NCI-H1436 (cell line): ENCODE data around the gene MEGF8.
"Not testable (repeated sequence)": the region's sequence is repeated elsewhere in the genome, so short reads cannot be mapped to it uniquely, and the experiment has no call there.

Source experiments
- DNase-seq: peaks from one replicate; lab custom pipeline; 2025; lab: John Stamatoyannopoulos, UW

MEGF8 gene

GRCh38 chr19:42309686-42310085, 15.7 kb upstream of the MEGF8 start:
- DNase-seq: no peak

- DNase-seq: no peak
Measured at GRCh38 chr19:42311657-42312056, 13.8 kb upstream of the MEGF8 start.

- DNase-seq: no peak
Measured at GRCh38 chr19:42312370-42312769, 13.1 kb upstream of the MEGF8 start.

GRCh38 chr19:42313096-42313839, 12.2 kb upstream of the MEGF8 start, which contains the start of gene TMEM145:
Gene TMEM145 (plus strand): TSS chr19:42313309. CDS start chr19:42313377, 68 bp downstream.
- DNase-seq: peak; percentile 46

- no peak for DNase-seq
Measured at GRCh38 chr19:42313840-42314755, 11.3 kb upstream of the MEGF8 start.

- no peak for DNase-seq
Measured at GRCh38 chr19:42315024-42315423, 10.4 kb upstream of the MEGF8 start.

- no peak for DNase-seq
Measured at GRCh38 chr19:42316223-42317211, 8.9 kb upstream of the MEGF8 start.

GRCh38 chr19:42317535-42317934, 7.9 kb upstream of the MEGF8 start:
- no peak for DNase-seq

GRCh38 chr19:42322305-42322704, 3.1 kb upstream of the MEGF8 start:
- no peak for DNase-seq

- no peak for DNase-seq
Measured at GRCh38 chr19:42323473-42323851, 2.0 kb upstream of the MEGF8 start.

- DNase-seq: no peak
Measured at GRCh38 chr19:42323852-42324654, 1.4 kb upstream of the MEGF8 start.

- DNase-seq: no peak
Measured at GRCh38 chr19:42324655-42325307, 654 bp upstream of the MEGF8 start.

GRCh38 chr19:42325896-42326771, 699 bp downstream of the MEGF8 start:
- no peak for DNase-seq

- no peak for DNase-seq
Measured at GRCh38 chr19:42326969-42327368, 1.5 kb downstream of the MEGF8 start.

GRCh38 chr19:42327381-42327780, 1.9 kb downstream of the MEGF8 start:
- no peak for DNase-seq

- DNase-seq: no peak
Measured at GRCh38 chr19:42328106-42328505, 2.7 kb downstream of the MEGF8 start.

- DNase-seq: no peak
Measured at GRCh38 chr19:42328854-42329253, 3.4 kb downstream of the MEGF8 start.

- no peak for DNase-seq
Measured at GRCh38 chr19:42330241-42330711, 4.8 kb downstream of the MEGF8 start.

GRCh38 chr19:42331333-42331732, 5.9 kb downstream of the MEGF8 start:
- DNase-seq: not testable (repeated sequence)
